Measurements from ENCODE around the gene EBF3.

DNA sequence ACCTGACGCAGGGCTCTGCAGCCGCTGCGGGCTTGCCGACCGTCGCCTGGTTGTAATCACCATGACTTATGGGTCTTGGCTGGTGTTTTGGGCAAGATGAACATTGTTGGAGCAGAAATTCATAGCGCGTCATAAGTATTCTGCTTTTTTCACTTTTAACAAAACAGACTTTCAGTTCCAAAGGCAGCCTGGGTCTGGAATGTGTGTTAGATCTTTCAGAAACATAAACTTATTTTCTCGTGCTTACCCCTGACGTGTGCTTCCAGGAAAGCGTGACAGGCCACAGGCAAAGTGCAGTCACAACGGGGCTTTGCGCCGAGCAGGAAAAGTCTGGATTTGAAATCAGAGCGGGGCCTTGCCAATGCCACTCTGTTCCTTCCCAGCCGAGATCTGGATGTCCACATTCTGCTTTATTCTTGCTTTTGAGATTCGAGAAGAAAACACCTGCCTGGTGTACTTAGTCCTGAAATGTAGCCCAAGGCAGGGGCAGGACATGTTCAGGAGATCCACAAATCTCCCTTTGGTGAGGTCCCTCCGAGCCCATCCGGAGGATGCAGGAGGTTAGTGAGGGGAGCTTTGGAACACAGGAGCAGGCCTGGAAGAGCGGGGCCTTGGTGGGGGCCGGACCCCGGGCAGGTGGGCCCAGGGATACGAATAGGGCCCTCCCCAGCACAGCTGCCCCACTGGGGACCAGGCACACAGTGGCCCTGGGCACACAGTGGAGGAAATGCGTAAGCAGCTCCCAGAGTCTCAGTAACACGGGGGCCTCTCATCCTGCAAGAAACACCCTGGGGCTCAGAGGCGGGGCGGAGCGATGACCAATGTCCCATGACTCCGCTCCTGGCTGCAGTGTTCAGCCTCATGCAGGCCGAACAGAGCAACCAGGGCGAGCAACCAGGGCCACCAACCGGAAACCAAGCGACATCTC lies 49.5 kb upstream of the EBF3 start:
- TF ChIP-seq, protein P1, sequence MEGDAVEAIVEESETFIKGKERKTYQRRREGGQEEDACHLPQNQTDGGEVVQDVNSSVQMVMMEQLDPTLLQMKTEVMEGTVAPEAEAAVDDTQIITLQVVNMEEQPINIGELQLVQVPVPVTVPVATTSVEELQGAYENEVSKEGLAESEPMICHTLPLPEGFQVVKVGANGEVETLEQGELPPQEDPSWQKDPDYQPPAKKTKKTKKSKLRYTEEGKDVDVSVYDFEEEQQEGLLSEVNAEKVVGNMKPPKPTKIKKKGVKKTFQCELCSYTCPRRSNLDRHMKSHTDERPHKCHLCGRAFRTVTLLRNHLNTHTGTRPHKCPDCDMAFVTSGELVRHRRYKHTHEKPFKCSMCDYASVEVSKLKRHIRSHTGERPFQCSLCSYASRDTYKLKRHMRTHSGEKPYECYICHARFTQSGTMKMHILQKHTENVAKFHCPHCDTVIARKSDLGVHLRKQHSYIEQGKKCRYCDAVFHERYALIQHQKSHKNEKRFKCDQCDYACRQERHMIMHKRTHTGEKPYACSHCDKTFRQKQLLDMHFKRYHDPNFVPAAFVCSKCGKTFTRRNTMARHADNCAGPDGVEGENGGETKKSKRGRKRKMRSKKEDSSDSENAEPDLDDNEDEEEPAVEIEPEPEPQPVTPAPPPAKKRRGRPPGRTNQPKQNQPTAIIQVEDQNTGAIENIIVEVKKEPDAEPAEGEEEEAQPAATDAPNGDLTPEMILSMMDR (IDR thresholded peaks at IDR 0.05), result no peak
- TF ChIP-seq POLR2AphosphoS5 (IDR thresholded peaks at IDR 0.05; ENCODE audit: low read depth, low read length) (no peak), SIN3A (IDR thresholded peaks at IDR 0.05; ENCODE audit: borderline replicate concordance, insufficient read depth, low read depth, low read length) (no peak), TCF7L2 (IDR thresholded peaks at IDR 0.05; ENCODE audit: low read depth, low read length) (no peak)
- TF ChIP-seq, protein P2, sequence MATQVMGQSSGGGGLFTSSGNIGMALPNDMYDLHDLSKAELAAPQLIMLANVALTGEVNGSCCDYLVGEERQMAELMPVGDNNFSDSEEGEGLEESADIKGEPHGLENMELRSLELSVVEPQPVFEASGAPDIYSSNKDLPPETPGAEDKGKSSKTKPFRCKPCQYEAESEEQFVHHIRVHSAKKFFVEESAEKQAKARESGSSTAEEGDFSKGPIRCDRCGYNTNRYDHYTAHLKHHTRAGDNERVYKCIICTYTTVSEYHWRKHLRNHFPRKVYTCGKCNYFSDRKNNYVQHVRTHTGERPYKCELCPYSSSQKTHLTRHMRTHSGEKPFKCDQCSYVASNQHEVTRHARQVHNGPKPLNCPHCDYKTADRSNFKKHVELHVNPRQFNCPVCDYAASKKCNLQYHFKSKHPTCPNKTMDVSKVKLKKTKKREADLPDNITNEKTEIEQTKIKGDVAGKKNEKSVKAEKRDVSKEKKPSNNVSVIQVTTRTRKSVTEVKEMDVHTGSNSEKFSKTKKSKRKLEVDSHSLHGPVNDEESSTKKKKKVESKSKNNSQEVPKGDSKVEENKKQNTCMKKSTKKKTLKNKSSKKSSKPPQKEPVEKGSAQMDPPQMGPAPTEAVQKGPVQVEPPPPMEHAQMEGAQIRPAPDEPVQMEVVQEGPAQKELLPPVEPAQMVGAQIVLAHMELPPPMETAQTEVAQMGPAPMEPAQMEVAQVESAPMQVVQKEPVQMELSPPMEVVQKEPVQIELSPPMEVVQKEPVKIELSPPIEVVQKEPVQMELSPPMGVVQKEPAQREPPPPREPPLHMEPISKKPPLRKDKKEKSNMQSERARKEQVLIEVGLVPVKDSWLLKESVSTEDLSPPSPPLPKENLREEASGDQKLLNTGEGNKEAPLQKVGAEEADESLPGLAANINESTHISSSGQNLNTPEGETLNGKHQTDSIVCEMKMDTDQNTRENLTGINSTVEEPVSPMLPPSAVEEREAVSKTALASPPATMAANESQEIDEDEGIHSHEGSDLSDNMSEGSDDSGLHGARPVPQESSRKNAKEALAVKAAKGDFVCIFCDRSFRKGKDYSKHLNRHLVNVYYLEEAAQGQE (IDR thresholded peaks at IDR 0.05; ENCODE audit: insufficient read depth in 1 of 2, low read depth in 2 of 2, low read length in 1 of 2), result no peak
